CD4-positive, alpha-beta T cell treated with Interleukin-2 at 100 ng/mL for 4 hours (primary cell): ENCODE results near the gene PARD3.
"Not testable (repeated sequence)": the region's sequence is repeated elsewhere in the genome, so short reads cannot be mapped to it uniquely, and the experiment has no call there.

Experiments
- DNase-seq: peaks from one replicate; pipeline ENCODE4 v3.0.0-alpha.2; 2020; ENCODE audit warnings: low spot score

The PARD3 gene

GRCh38 chr10:34815185-34816084 is at the start of gene PARD3:
TSS of gene PARD3 (minus strand) at chr10:34815296. CDS start at chr10:34814995, 301 bp downstream.
- no peak for DNase-seq

- DNase-seq: no peak
Observed at GRCh38 chr10:34864149-34865067, 49.3 kb upstream of the PARD3 start.

- DNase-seq: no peak
Observed at GRCh38 chr10:34862892-34863291, 47.8 kb upstream of the PARD3 start.

GRCh38 chr10:34861293-34862021 is 46.4 kb upstream of the PARD3 start:
- DNase-seq: no peak

GRCh38 chr10:34859170-34859569 is 44.1 kb upstream of the PARD3 start:
- no peak for DNase-seq

- no peak for DNase-seq
Observed at GRCh38 chr10:34858003-34858402, 42.9 kb upstream of the PARD3 start.

- no peak for DNase-seq
Observed at GRCh38 chr10:34854147-34854601, 39.1 kb upstream of the PARD3 start.

- no peak for DNase-seq
Observed at GRCh38 chr10:34853357-34853756, 38.3 kb upstream of the PARD3 start.

- DNase-seq: no peak
Observed at GRCh38 chr10:34850558-34850957, 35.5 kb upstream of the PARD3 start.

GRCh38 chr10:34850036-34850435 is 34.9 kb upstream of the PARD3 start:
- no peak for DNase-seq

GRCh38 chr10:34845070-34845469 is 30.0 kb upstream of the PARD3 start:
- DNase-seq: no peak

GRCh38 chr10:34844448-34844847 is 29.4 kb upstream of the PARD3 start:
- no peak for DNase-seq

- not testable (repeated sequence) for DNase-seq
Observed at GRCh38 chr10:34843470-34843869, 28.4 kb upstream of the PARD3 start.

- no peak for DNase-seq
Observed at GRCh38 chr10:34838366-34838900, 23.3 kb upstream of the PARD3 start.

- DNase-seq: no peak
Observed at GRCh38 chr10:34835908-34836508, 20.9 kb upstream of the PARD3 start.

- DNase-seq: no peak
Observed at GRCh38 chr10:34834274-34834673, 19.2 kb upstream of the PARD3 start.

- no peak for DNase-seq
Observed at GRCh38 chr10:34830217-34830822, 15.2 kb upstream of the PARD3 start.

GRCh38 chr10:34826857-34827766 is 12.0 kb upstream of the PARD3 start:
- no peak for DNase-seq

- no peak for DNase-seq
Observed at GRCh38 chr10:34826221-34826620, 11.1 kb upstream of the PARD3 start.

- no peak for DNase-seq
Observed at GRCh38 chr10:34825414-34825813, 10.3 kb upstream of the PARD3 start.
